ENCODE results near the gene EMILIN2.

Gene EMILIN2

GRCh38 chr18:2956056-2956455 is 109.2 kb downstream of the EMILIN2 start:
- no peak for DNase-seq (ENCODE audit: low read depth in 2 of 2)

GRCh38 chr18:2958819-2959298 is 112.1 kb downstream of the EMILIN2 start:
- DNase-seq (ENCODE audit: low read depth in 2 of 2) = no peak

- DNase-seq (ENCODE audit: low read depth in 2 of 2) = no peak
Observed at GRCh38 chr18:2959341-2959740, 112.5 kb downstream of the EMILIN2 start.

- DNase-seq (ENCODE audit: low read depth in 2 of 2) = no peak
Observed at GRCh38 chr18:2960983-2961696, 114.3 kb downstream of the EMILIN2 start.

GRCh38 chr18:2961821-2962220 is 115.0 kb downstream of the EMILIN2 start:
- DNase-seq (ENCODE audit: low read depth in 2 of 2) = no peak

- DNase-seq (ENCODE audit: low read depth in 2 of 2) = no peak
Observed at GRCh38 chr18:2963048-2963447, 116.2 kb downstream of the EMILIN2 start.

GRCh38 chr18:2964361-2965010 is 117.7 kb downstream of the EMILIN2 start:
- no peak for DNase-seq (ENCODE audit: low read depth in 2 of 2)

Measured in stimulated activated CD8-positive, alpha-beta memory T cell treated with anti-CD3 and anti-CD28 coated beads, Interleukin-15, amount 100 ng/mL, for 48 hours (primary cell).